CD4-positive, alpha-beta T cell treated with Interferon gamma for 1 hour (primary cell): ENCODE data around the gene PPID.
A peak's percentile ranks its signal among the peaks of the same experiment; 100 is the strongest.
"Not testable (repeated sequence)": the region's sequence is repeated elsewhere in the genome, so short reads cannot be mapped to it uniquely, and the experiment has no call there.

ENCODE experiments used
- DNase-seq: peaks from one replicate; pipeline ENCODE4 v3.0.0-alpha.2; 2020

Gene PPID

DNA sequence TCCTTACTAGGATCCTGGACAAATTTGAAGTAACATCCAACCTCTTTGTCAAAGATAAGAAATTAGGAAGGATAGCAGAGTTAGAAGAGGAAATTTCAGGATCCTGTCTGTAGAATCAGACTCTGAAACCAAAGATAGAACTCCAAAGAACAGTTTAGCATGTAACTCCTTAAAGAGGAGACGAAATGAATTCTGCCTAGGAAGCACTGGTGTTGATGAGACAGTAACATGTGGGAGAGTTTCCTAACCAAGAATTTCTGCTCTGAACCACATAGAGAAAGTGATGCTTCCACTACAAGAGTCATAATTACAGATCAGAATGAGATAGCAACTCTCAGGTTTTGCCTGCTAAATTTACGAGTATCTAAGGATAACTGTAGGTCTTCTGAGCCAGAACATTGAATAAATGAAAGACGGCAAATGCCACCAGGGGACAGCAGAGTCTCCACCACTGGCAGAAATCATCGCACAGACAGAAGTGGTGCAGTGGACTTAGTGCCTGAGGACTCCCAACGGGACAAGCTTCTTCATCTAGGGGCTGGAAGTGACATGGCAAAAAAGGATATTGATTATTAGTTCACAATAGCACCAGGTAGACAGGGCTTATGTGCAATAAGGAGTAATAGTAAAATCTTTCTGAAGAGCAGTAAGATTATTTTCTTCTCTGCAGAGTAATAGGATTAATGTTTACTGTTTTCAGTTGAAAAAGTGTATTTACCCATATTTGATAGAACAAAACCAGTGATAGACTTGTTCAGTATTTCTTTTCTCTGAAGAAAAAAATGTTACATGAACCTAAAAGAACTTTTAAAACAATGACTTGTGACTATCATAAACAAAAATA is 6.7 kb upstream of the PPID start:
- DNase-seq = peak; percentile 50

DNA sequence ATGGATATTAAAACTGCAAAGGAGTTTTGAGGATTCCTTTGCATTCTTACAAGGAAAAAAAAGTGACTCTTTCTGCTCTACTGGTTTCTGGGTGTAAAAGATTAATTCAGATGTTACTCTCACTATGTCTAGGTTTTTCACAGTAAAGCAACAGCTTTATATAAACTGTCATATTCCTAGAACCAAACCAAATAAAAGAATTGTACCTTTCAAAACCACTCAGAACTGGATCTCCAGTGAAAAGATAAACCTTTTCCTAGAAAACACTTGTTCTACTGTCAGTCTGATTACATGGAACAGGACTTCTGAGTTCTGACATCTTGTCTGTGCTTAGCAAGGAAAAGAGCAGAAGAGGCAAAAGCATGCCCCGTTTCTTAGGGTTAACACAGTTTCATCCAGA is 5.0 kb upstream of the PPID start:
- DNase-seq = no peak

DNA sequence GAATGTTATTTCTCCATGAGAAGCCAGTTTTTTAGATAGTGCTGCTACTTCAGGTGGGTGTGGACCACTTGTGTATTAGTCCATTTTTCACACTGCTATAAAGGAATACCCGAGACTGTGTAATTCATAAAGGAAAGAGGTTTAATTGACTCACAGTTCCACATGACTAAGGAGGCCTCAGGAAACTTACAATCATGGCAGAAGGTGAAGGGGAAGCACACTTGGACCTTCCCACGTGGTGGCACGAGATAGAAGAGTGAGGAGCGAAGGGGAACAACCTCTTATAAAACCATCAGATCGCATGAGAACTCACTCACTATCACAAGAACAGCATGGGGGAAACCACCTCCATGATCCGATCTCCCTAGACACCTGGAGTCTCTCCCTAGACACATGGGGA is 3.4 kb upstream of the PPID start:
- no peak for DNase-seq

DNA sequence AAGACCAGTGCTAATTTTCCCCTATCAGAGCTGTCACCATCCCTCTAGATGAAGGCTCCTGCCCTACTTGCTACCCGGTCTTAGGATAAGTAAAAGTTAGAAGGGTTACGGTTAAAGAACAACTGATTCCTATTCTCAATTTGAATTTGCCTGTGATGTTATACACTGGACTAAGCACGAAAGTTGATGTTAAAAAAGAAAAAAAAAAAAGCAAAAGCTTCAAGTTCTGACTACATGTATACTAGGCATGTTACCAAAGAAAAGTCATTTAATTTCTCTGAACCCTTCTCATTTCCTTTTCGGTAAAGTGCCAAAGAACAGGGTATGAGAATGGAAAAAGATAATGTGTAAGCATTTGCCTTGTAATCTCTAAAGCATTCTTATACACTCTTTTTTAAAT is 1.4 kb upstream of the PPID start:
- no peak for DNase-seq

DNA sequence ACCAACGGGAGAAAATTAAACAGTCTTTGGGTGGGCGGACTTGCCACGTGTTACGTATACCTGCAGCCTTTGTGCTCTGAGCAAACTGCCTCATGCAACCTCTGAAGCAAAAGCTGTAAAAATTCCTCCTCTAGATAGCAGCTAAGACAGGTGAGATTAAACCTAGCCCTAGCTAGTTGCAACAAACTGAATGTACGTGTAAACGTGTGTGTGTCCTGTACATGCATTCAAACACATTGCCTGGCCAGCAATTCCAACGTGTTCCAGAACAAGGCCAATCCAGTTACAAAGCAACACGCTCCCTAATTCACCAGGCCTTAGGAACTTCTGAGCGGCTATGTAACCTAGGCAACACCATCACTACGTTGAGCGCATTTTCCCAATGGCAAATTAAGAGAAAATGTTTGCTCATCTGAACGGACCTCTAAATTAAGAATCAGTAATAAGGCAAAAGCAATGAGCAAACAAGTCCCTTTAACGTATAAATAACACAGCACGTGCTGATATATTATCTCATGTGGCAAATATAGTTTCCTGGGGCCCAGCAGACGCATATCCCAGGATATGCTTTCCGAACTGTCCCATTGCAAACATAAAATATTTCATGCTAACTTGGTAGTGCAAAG is 792 bp downstream of the PPID start:
- DNase-seq = no peak

DNA sequence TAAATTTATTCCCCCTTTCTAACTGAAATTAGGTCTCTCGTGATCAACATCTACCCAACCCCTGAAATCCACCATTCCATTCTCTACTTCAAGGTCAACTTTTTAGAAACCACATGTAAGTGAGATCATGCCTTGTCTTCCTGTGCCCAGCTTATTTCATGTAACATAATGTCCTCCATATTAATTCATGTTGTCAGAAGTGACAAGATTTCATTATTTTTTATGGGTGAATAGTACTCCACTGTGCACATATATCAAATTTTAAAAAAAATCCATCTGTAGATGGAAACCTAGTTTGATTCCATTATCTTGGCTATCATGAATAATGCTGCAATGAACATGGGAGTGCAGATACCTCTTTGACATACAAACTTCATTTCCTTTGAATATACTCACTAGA is 1.5 kb downstream of the PPID start:
- no peak for DNase-seq

DNA sequence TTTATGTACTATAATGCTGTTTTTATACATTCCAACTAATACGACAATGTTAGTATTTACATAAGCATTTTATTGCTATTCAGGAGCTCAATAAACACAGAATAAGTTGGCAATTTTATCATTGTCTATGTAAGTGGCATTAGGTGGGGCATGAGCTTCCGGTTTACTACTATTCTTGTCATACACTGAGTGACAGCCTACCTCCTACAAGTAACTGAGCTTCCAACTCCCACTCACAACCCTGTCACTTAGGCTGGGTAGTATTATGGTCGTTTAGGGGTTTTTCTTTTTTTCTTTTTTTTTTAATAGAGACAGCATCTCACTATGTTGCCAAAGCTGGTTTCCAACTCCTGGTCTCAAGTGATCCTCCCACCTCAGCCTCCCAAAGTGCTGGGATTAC is 7.4 kb downstream of the PPID start:
- no peak for DNase-seq

DNA sequence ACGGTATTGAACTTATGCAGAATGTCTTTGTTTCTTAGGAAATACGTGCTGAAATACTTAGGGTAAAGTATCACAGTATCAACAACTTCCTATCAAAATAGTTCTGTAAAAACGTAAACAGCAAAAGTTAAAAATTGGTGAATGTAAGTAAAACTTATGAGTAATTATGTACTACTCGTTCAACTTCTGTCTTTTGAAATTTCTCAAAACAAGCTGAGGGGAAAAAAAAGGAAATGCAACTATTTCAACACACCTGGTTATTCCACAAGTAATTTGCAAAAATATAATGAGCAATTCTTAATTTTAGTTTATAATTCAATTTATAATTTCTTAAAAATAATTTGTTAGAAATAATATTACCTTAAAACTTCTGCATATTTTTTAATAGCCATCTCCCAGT is 8.3 kb downstream of the PPID start:
- no peak for DNase-seq

DNA sequence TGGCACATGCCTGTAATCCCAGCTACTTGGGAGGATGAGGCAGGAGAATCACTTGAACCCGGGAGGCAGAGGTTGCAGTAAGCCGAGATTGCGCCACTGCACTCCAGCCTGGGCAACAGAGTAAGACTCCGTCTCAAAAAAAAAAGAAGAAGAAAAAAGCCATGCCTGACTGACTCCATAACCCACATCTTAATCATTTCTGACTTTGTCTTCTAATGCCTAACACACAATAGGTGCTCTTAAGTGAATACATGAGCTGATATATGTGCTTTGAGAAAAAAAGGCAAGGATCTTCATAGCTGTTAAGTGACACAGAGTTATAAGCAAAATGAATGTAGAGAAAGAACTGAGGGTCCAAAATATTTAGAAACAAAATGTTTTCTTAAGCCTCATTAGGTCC is 10.6 kb downstream of the PPID start:
- DNase-seq = not testable (repeated sequence)

DNA sequence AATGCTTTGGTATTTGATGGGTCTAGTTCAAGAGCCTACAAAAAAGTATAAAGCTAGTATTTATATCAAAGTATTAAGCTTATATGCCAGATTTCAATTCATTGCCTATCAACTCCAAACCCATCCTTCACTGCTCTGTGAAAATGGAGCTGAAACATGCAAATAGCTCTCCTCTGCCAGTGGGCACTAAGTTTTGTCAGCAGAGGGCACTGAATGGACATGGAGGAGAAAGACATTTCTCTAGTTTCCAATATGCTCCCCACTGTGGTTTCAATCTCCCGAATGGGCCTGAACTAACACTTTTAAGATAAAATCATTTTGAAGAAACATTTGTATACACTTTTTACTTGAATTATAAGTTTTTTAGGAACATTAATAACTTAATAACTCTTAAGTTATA is 12.4 kb downstream of the PPID start:
- no peak for DNase-seq

DNA sequence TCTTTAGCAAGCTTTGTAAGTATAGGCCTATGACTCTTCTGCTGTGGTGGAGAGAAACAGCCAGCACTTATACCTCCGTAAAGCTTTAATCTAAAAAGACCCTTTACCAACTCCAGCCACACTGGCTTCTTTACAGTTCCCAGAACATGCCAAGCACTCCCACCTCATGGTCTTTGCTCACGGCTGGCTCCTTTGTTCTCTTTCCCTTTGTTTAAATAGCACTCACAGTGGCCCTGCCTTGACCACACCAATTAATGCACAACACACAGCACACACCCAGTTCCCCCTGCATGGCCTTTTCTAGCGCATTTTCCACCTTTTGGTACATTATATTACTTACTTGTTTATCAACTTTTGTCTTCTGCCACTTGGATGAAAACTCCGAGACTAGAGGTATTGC is 18.9 kb downstream of the PPID start:
- no peak for DNase-seq

DNA sequence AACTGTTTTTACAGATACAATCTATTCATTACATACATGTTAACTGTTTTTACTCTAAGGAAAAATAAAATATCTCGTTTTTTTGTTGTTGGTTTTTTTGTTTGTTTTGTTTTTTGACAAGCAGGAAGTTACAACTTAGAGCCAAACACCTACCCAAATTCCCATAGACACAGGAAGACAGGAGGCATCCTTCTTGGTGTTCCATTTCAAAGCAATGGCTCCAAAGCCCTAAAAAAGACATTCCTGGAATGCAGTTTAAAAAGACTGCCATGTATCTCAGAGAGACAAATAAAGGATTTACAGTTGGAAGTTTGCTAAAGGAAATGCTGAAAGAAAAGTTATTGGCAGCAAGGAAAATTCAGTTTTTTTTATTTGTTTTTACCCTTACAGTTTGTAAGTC is 34.4 kb downstream of the PPID start:
- no peak for DNase-seq

DNA sequence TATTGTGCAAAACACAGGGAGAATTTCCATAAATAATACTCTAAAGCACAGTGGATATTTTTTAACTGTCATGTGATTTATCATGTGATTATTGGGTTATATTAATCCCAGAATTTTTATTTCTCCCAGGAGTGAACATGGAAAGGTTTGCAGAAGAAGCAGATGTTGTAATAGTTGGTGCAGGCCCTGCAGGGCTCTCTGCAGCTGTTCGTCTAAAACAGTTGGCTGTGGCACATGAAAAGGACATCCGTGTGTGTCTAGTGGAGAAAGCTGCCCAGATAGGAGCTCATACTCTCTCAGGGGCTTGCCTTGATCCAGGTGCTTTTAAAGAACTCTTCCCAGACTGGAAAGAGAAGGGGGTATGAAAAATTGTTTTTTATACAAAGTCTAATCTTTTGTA is 41.1 kb downstream of the PPID start:
- no peak for DNase-seq

DNA sequence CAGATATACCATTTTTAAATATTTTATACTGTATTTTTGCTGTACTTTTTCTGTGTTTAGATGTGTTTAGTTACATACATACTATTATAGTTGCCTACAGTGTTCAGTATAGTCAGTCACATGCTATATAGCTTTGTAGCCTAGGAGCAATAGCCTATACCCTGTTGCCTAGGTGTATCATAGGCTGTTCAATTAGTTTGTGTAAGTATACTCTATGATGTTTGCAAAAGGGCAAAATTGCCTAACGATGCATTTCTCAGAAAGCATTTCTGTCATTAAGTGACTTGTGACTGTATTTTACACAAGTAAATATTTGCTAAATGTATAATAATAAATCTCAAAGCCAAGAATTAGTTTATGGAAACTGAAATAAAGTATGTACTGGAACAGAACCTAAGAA is 41.6 kb downstream of the PPID start:
- no peak for DNase-seq

DNA sequence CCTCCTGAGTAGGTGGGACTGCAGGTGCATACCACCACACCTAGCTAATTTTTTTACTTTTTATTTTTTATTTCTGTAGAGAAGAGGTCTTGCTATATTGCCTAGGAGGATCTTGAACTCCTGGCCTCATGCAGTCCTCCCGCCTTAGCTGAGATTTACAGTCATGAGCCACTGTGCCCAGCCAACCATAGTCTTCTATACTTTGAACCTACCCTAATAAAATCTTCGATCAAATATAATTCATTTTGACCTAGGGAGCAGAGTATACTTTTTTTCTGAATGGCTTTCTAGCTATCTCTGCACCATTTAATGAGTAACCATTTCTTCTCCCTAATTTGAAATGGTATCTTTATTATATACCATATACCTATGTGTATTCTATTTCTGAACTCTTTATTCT is 44.4 kb downstream of the PPID start:
- no peak for DNase-seq

DNA sequence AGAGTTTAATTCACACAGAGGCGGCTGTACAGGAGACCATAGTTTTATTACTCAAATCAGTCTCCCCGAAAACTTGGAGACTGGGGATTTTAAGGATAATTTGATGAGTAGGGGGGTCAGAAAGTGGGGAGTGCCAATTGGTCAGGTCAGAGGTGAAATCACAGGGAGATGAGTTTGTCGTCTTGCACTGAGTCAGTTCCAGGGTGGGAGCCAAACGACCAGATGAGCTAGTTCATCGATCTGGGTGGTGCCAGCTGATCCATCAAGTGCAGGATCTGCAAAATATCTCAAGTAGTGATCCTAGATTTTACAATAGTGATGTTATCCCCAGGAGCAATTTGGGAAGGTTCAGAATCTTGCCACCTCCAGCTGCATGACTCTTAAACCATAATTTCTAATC is 47.1 kb downstream of the PPID start:
- no peak for DNase-seq

DNA sequence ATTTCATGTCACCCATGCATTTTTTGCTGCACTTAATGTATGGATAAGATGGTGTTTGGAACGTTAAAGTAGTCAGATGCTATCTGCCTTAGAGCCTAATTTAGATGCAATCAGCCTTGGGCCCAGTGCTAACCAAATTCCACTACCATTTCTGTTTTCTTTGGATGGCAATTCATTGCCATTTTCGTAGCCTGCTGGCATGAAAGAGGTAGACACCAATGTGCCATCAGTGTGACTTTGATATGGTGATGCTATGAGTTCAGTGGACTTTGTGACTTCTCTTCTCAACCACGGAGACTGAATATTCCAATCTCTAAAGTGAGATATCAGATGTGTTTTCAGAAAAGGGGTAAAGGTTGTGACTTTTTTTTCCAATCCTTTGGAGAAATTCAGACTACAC is 49.6 kb downstream of the PPID start:
- DNase-seq = no peak

DNA sequence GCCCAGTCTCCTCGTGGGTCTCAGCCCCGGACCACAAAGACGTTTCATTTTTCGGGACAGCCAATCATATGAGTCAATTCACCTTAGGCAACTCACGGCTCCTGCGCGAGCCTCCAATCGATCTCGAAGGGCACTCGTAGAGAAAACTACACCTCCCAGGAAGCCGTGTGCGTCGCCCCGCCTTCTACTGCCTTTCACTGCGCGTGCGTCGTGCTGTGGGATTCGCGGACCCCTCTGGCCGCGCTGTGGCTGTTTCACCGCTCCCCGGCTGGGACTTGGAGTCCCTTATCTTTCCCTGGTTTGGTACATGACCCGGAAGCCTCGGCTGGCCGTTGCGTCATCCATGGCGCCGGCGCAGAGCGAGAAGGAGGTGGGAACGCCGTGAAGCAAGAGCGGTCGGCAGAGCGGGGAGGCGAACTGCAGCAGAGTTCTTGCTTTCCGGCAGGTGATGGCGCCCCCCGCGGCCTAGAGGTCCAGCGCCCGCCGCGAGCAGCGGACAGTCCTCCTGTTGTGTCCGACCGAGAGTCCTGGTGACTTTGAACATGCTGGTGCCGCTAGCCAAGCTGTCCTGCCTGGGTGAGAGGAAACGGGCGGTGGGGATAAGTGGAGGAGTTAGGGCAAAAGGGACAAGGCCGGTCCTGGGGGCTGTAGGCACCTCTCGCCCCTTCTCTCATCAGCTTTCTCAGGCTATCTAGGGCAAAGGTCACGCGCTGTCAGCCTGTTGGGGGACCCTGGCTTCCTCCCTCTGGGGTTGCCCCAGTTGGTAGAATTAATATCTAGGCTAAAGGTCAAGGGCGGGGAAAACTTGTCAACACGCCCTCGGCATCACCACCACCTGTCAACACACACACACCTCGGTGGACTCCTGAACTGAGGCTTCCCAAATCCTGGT is 51.0 kb downstream of the PPID start, which contains the start of gene ETFDH:
TSS of gene ETFDH (plus strand) at position 382 of the 892 bp plus-strand sequence. CDS start at position 543, 161 bp downstream.
- peak; percentile 99 for DNase-seq

DNA sequence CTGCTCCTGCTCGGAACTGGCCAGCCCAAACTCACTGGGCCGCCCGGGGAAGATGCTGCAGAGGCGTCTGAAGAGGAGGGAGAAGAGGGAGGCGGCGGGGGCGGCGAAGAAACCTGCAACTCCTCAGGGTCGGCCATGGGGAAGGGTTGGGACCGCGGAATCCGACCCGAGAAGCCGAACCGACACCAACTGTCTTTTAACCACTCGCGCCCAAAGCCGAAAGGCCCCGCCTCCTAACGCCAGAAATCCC is 51.6 kb downstream of the PPID start, which contains the start of gene C4orf46:
TSS of gene C4orf46 (minus strand) at position 223 of the 250 bp plus-strand sequence. CDS start at position 137, 86 bp downstream.
- DNase-seq = no peak

DNA sequence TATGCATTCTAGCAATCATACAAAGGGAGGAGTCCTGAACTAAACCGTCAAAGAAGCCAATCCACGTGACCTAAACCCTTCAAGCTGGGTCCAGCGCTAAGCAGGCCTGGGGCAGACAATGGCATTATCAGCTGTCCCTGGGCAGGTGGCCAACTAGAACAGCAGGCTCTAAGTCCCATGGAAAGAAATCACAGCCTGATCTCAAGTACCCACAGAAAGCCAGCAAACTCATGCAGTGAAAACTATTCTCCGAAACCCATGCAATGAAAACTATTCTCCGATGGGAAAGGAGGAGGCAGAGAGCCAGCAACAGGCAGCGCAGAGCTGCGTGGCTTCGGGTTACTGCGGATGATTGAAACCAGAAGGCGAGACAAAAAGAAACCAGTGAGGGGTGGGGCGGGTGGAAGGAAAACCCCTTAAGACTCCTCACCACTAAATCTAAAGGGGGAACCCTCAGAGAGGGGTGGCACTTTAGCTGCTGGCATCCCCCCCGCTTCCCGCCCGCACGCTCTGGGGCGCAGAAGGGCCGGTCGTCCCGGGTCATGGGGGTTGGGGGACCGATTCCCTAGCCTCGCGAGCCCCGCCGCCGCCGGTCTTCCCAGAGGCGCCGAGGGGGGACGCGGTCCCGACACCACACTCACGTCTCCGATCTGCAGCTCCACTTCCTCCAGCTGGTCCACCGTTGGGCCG is 52.1 kb downstream of the PPID start:
- peak; percentile 41 for DNase-seq

DNA sequence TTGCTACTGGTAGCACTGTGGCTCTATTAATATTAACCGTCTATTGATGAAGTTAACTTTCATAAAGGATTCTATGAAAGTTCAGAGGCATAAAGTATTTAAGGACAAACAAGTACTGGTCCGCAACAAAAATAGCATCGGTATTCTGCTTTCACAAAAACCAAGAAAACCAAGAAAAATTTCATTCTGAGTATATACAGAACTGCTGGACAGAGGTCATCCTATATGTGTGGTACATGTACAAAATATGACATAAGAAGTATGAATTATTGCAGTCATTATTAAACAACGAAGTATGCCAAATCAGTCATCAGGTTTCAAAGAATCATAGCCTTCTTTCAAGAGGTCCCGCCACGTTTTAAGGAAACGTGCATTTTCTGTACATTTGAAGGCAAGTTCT is 53.9 kb downstream of the PPID start:
- DNase-seq = no peak

DNA sequence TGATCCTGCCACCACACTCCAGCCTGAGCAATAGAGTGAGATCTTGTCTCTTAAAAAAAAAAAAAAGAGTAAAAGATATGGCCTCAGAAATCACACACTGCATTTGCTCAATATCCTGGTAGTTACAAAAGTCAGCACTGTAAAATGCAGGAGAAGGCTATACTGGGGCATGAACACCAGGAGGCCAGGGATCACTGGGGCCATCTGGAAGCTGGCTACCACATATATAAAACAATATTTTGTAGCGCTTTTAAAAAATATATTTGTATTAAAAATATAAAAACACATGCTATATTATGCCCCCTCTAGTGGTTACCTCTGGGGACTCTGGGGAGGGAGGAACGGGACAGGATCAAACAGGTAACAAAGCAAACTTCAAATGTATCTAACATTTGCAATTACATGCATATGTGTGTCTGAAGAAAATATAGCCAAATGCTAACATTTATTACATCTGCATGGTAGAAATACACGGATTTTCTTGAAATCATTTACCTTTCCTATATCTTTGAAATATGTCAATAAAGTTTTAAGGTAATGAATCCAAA is 55.5 kb downstream of the PPID start:
- peak; percentile 6 for DNase-seq

DNA sequence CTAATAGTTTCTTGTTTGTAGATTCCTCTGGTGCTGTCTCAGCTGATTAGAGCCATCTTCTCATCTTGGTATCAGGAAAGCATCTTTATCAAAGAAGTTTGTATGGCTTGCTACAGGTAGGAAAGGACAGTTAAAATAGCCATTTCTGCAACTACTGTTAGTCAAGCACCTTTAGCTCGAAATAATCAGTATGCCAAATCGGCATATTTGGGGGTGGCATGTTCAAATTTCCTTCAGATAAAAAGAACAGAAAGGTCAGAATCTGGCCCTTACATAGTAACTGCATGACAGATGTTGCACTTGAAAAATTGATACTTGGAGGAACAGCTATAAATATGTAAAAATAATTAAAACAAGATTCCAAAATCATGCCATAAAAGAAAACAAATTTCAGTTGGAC is 56.3 kb downstream of the PPID start:
- DNase-seq = no peak
